Stomach (tissue), 9 donors: Measurements from ENCODE around the gene RETREG2. TPM values are rescaled to one million over a fixed set of nuclear protein-coding genes. Genes with fewer than 3 reads are reported as not detected.

Source experiments
- DNase-seq, 2 donors: peaks; one replicate each; pipeline versions ENCODE4 v3.0.0 to v3.0.0-alpha.2; 2013 to 2019
- H3K27ac ChIP-seq, 5 donors: fragments of 200-600 bp in 4 of 5; sonication (generic) in 4 of 5; one replicate each; pipeline ENCODE4 v1.5.1; 2013 to 2019; ENCODE audit warnings: mild to moderate bottlenecking in 1 of 5, moderate library complexity in 1 of 5
- H3K27me3 ChIP-seq, 3 donors: fragments of 200-600 bp; sonication (generic); one replicate each; pipeline ENCODE4 v1.5.1; 2017 to 2019; ENCODE audit warnings: mixed run types in 1 of 3
- H3K36me3 ChIP-seq, 4 donors: fragments of 200-600 bp; sonication (generic); 1 replicate in 3 of 4; 2 replicates in 1 of 4; pipeline ENCODE4 v1.5.1; 2016 to 2019
- H3K4me1 ChIP-seq, 4 donors: fragments of 200-600 bp; sonication (generic); one replicate each; pipeline ENCODE4 v1.5.1; 2016 to 2019
- H3K4me3 ChIP-seq, 4 donors: fragments of 200-600 bp; sonication (generic) in 3 of 4; one replicate each; pipeline ENCODE4 v1.5.1; 2016 to 2019; ENCODE audit warnings: mild to moderate bottlenecking in 1 of 4
- H3K9me3 ChIP-seq, 4 donors: fragments of 200-600 bp; sonication (generic); one replicate each; pipeline ENCODE4 v1.5.1; 2016 to 2019
- CTCF ChIP-seq, 7 experiments: fragments of 450-650 bp in 4 of 7; fragments of 200-600 bp in 3 of 7; sonication (generic) in 3 of 7; IDR thresholded peaks; one replicate each; pipeline ENCODE4 v1.5.1; 2016 to 2019; ENCODE audit warnings: antibody characterized with exemption in 7 of 7, control low read depth in 2 of 7, mild to moderate bottlenecking in 1 of 7
- EP300 ChIP-seq: sonication (generic); formaldehyde crosslinking; IDR thresholded peaks from one replicate; pipeline ENCODE4 v1.6.1; 2017; ENCODE audit warnings: antibody characterized with exemption
- POLR2A ChIP-seq, 4 donors: fragments of 450-650 bp; IDR thresholded peaks; one replicate each; pipeline ENCODE4 v1.6.1; 2016; ENCODE audit warnings: antibody characterized with exemption in 4 of 4, control low read depth in 2 of 4, mild to moderate bottlenecking in 1 of 4, moderate library complexity in 1 of 4
- POLR2AphosphoS5 ChIP-seq, 3 donors: sonication (generic); formaldehyde crosslinking; IDR thresholded peaks; one replicate each; pipeline ENCODE4 v1.6.1; 2016; ENCODE audit warnings: antibody characterized with exemption in 3 of 3
- whole genome bisulfite sequencing, 5 donors: extraction: QIAGEN DNeasy Blood & Tissue Kit in 3 of 5; methylation state at CpG; one replicate each; pipeline versions ENCODE4 v1.1.5 to v1.1.7; 2013 to 2018; 5-methylcytosine and 5-hydroxymethylcytosine counted together
- intact Hi-C: fragments of 100-400 bp; cut with DNase I; formaldehyde crosslinking; loops from one replicate; pipeline ENCODE4 v1.15.1; 2023; ENCODE audit warnings: low total_unique reads
- polyA plus RNA-seq, 3 donors: library from polyadenylated mRNA; stranded (reverse); fragments of 200-250 nt; gene quantifications; one replicate each; pipeline ENCODE4 v1.2.3, GENCODE V29; 2013
- total RNA-seq, 5 donors: library from RNA; depleted of rRNA; stranded (reverse); fragments of >200 nt; gene quantifications; one replicate each; pipeline versions ENCODE4 v1.1.0 to v1.2.3, GENCODE V29; 2014 to 2016
- donor health status: healthy with polysubstance abuse.
- donor health status: Bipolar disorder and iron deficiency.
- donor health status: healthy.

Gene RETREG2
- total and polyA plus RNA-seq, 8 donors: 23.9 to 97.3 (median 43.0) TPM

GRCh38 chr2:219131327-219131726, 46.7 kb upstream of the RETREG2 start:
- H3K4me1 ChIP-seq: peaks cover 6 to 24% (median 20%) of the 10 kb centered on the region in 4 donors
- WGBS, 5 donors: 35 to 56% (median 53%) methylated on average over 3 of the region's 3 CpGs
- TF ChIP-seq CTCF (IDR thresholded peaks at IDR 0.05): no peak
- no peak for TF ChIP-seq POLR2AphosphoS5 (IDR thresholded peaks at IDR 0.05)
- no peak for TF ChIP-seq POLR2A (IDR thresholded peaks at IDR 0.05)
- TF ChIP-seq EP300: no peak

GRCh38 chr2:219131744-219132143, 46.3 kb upstream of the RETREG2 start:
- Histone ChIP-seq H3K36me3 (peaks cover 0 to 7% (median 3%) of the 10 kb centered on the region in 4 donors), H3K27ac (no peak overlapping the region), H3K27me3 (no peaks in the 10 kb centered on the region), H3K4me3 (no peak overlapping the region), H3K4me1 (peaks cover 6 to 23% (median 17%) of the 10 kb centered on the region in 4 donors), H3K9me3 (no peaks in the 10 kb centered on the region)
- WGBS, 5 donors: 60 to 78% (median 65%) methylated on average over 4 of the region's 4 CpGs
- intact Hi-C loops: no loop called here
- DNase-seq: no peak
- no peak for TF ChIP-seq EP300
- TF ChIP-seq POLR2A (IDR thresholded peaks at IDR 0.05): no peak
- TF ChIP-seq CTCF (IDR thresholded peaks at IDR 0.05): no peak
- TF ChIP-seq POLR2AphosphoS5 (IDR thresholded peaks at IDR 0.05): no peak

More at GRCh38 chr2:219131327-219131726, 46.7 kb upstream of the RETREG2 start:
- intact Hi-C loops: no loop called here
- H3K27ac ChIP-seq: no peak overlapping the region
- H3K9me3 ChIP-seq: no peaks in the 10 kb centered on the region
- DNase-seq: no peak
- H3K36me3 ChIP-seq: peaks cover 0 to 7% (median 1%) of the 10 kb centered on the region in 4 donors
- H3K27me3 ChIP-seq: no peaks in the 10 kb centered on the region
- H3K4me3 ChIP-seq: no peak overlapping the region

- WGBS, 5 donors: 75 to 87% (median 76%) methylated on average over 4 of the region's 4 CpGs
- H3K4me3 ChIP-seq: no peak overlapping the region
- TF ChIP-seq CTCF (IDR thresholded peaks at IDR 0.05) (no peak), EP300 (no peak), POLR2AphosphoS5 (IDR thresholded peaks at IDR 0.05) (no peak), POLR2A (IDR thresholded peaks at IDR 0.05) (no peak)
- H3K27ac ChIP-seq: no peak overlapping the region
- H3K27me3 ChIP-seq: no peaks in the 10 kb centered on the region
- no peak for DNase-seq
- H3K36me3 ChIP-seq: peaks cover 0 to 20% (median 10%) of the 10 kb centered on the region in 4 donors
- no peaks in the 10 kb centered on the region for H3K9me3 ChIP-seq
- peaks cover 0 to 7% (median 0%) of the 10 kb centered on the region in 4 donors for H3K4me1 ChIP-seq
- intact Hi-C loops: no loop called here
These were observed 44.1 kb upstream of the RETREG2 start for GRCh38 chr2:219133976-219134375.

- no peaks in the 10 kb centered on the region for H3K4me1 ChIP-seq
- 80 to 97% (median 93%) methylated on average over 3 of the region's 3 CpGs for WGBS, 5 donors
- H3K27me3 ChIP-seq: no peaks in the 10 kb centered on the region
- no peak overlapping the region for H3K4me3 ChIP-seq
- intact Hi-C loops: no loop called here
- no peak overlapping the region for H3K27ac ChIP-seq
- H3K9me3 ChIP-seq: no peaks in the 10 kb centered on the region
- no peak for DNase-seq
- TF ChIP-seq POLR2AphosphoS5 (IDR thresholded peaks at IDR 0.05): no peak
- no peak for TF ChIP-seq POLR2A (IDR thresholded peaks at IDR 0.05)
- TF ChIP-seq CTCF (IDR thresholded peaks at IDR 0.05): no peak
- no peak for TF ChIP-seq EP300
- peaks cover 23 to 87% (median 73%) of the 10 kb centered on the region in 4 donors for H3K36me3 ChIP-seq
These were observed 37.4 kb upstream of the RETREG2 start for GRCh38 chr2:219140722-219141121.
